WTC11 (cell line): ENCODE measurements around the gene ENPP6. TPM values are rescaled to one million over a fixed set of nuclear protein-coding genes. Genes with fewer than 3 reads are reported as not detected.

Experiments
- AFF4 ChIP-seq: sonication (generic); formaldehyde crosslinking; IDR thresholded peaks from 2 replicates; pipeline ENCODE4 v1.8.1; 2023; ENCODE audit warnings: mild to moderate bottlenecking, missing genetic modification reagents, borderline replicate concordance
- AR ChIP-seq: fragments of 250-450 bp; sonication (Bioruptor Pico); IDR thresholded peaks from 2 replicates; pipeline ENCODE4 v1.9.0; 2021; ENCODE audit warnings: mild to moderate bottlenecking
- CDX4 ChIP-seq: fragments of 250-450 bp; sonication (Bioruptor Pico); IDR thresholded peaks from 2 replicates; pipeline ENCODE4 v1.9.0; 2021; ENCODE audit warnings: moderate library complexity, mild to moderate bottlenecking, inconsistent platforms, borderline replicate concordance
- CREB1 ChIP-seq: sonication (generic); formaldehyde crosslinking; IDR thresholded peaks from 2 replicates; pipeline ENCODE4 v1.8.0; 2023; ENCODE audit warnings: mild to moderate bottlenecking, missing genetic modification reagents
- E2F1 ChIP-seq: sonication (generic); formaldehyde crosslinking; IDR thresholded peaks from 2 replicates; pipeline ENCODE4 v1.8.0; 2022; ENCODE audit warnings: mild to moderate bottlenecking, missing genetic modification reagents
- FOXK1 ChIP-seq: sonication (generic); formaldehyde crosslinking; IDR thresholded peaks from 2 replicates; pipeline ENCODE4 v1.8.0; 2022; ENCODE audit warnings: mild to moderate bottlenecking, moderate library complexity, missing genetic modification reagents
- FOXP1 ChIP-seq: sonication (generic); formaldehyde crosslinking; IDR thresholded peaks from 2 replicates; pipeline ENCODE4 v1.8.0; 2022; ENCODE audit warnings: missing genetic modification reagents, mild to moderate bottlenecking, moderate library complexity, borderline replicate concordance
- JUN ChIP-seq: sonication (generic); formaldehyde crosslinking; IDR thresholded peaks from 2 replicates; pipeline ENCODE4 v1.8.0; 2023; ENCODE audit warnings: mild to moderate bottlenecking, missing genetic modification reagents
- MYBL2 ChIP-seq: sonication (generic); formaldehyde crosslinking; IDR thresholded peaks from 2 replicates; pipeline ENCODE4 v1.8.1; 2023; ENCODE audit warnings: mild to moderate bottlenecking, moderate library complexity, missing genetic modification reagents
- NR1H2 ChIP-seq: sonication (generic); formaldehyde crosslinking; IDR thresholded peaks from 2 replicates; pipeline ENCODE4 v1.9.0; 2021; ENCODE audit warnings: mild to moderate bottlenecking, moderate library complexity, missing genetic modification reagents
- PRDM15 ChIP-seq: sonication (generic); formaldehyde crosslinking; IDR thresholded peaks from 2 replicates; pipeline ENCODE4 v1.8.0; 2022; ENCODE audit warnings: missing genetic modification reagents
- SP1 ChIP-seq: sonication (generic); formaldehyde crosslinking; conservative IDR thresholded peaks from 2 replicates; pipeline ENCODE4 v1.8.1; 2022; ENCODE audit warnings: missing genetic modification reagents
- TP53 ChIP-seq: sonication (generic); formaldehyde crosslinking; IDR thresholded peaks from 2 replicates; pipeline ENCODE4 v1.8.1; 2023; ENCODE audit warnings: mild to moderate bottlenecking, missing genetic modification reagents
- USF1 ChIP-seq: sonication (generic); formaldehyde crosslinking; IDR thresholded peaks from 2 replicates; pipeline ENCODE4 v1.8.0; 2022; ENCODE audit warnings: mild to moderate bottlenecking, missing genetic modification reagents
- ZNF138 ChIP-seq: sonication (generic); formaldehyde crosslinking; conservative IDR thresholded peaks from 2 replicates; pipeline ENCODE4 v1.8.1; 2022; ENCODE audit warnings: mild to moderate bottlenecking, moderate library complexity, missing genetic modification reagents
- ZNF317 ChIP-seq: sonication (generic); formaldehyde crosslinking; IDR thresholded peaks from 2 replicates; pipeline ENCODE4 v1.8.1; 2023; ENCODE audit warnings: low read depth, mild to moderate bottlenecking, moderate library complexity, missing genetic modification reagents, borderline replicate concordance
- ZNF396 ChIP-seq: fragments of 250-450 bp; sonication (Bioruptor Pico); IDR thresholded peaks from 2 replicates; pipeline ENCODE4 v1.8.0; 2021; ENCODE audit warnings: mild to moderate bottlenecking, moderate library complexity, borderline replicate concordance
- ZNF671 ChIP-seq: fragments of 250-450 bp; sonication (Bioruptor Pico); IDR thresholded peaks from 2 replicates; pipeline ENCODE4 v1.8.0; 2021; ENCODE audit warnings: mild to moderate bottlenecking
- total RNA-seq: library from RNA; stranded (reverse); gene quantifications from 3 replicates; pipeline ENCODE4 v1.2.3, GENCODE V29; 2021

ENPP6 gene
- total RNA-seq, 1 experiment from 2014 or later: 0.09 TPM

GRCh38 chr4:184097241-184097605, 120.5 kb downstream of the ENPP6 start (continued):
- TF ChIP-seq AFF4 (0 out of 2 replicates have a peak, but pooled peaks have one; percentile 47), ZNF396 (CRISPR knock-in tag) (no peak), CREB1 (CRISPR knock-in tag) (peak; percentile 49; the same call in 1 of the 2 replicates), CDX4 (CRISPR knock-in tag) (no peak), ZNF317 (CRISPR knock-in tag) (peak; percentile 79), ZNF671 (CRISPR knock-in tag) (no peak), PRDM15 (CRISPR knock-in tag) (no peak), ZNF138 (CRISPR knock-in tag) (0 out of 2 replicates have a peak, but pooled peaks have one; percentile 32), NR1H2 (no peak), SP1 (CRISPR knock-in tag) (no peak; the same call in 1 of the 2 replicates), FOXP1 (CRISPR knock-in tag) (no peak), AR (CRISPR knock-in tag) (no peak), USF1 (CRISPR knock-in tag) (peak; percentile 41; the same call in 1 of the 2 replicates), E2F1 (CRISPR knock-in tag) (no peak), TP53 (CRISPR knock-in tag) (0 out of 2 replicates have a peak, but pooled peaks have one; percentile 11), JUN (CRISPR knock-in tag) (no peak), MYBL2 (0 out of 2 replicates have a peak, but pooled peaks have one; percentile 31), FOXK1 (CRISPR knock-in tag) (no peak)
- TF ChIP-seq, all 79 proteins: peak for 13
